ENCODE measurements around the gene OSBP2. TPM values are rescaled to one million over a fixed set of nuclear protein-coding genes. Genes with fewer than 3 reads are reported as not detected.

The OSBP2 gene
- total and polyA plus RNA-seq, 12 donors: 0.84 to 20.1 (median 13.2) TPM

- intact Hi-C loops (cut with DNase I): loop anchor here in 3 of 10 donors (10.0 kb wide), 1 partner anchor 292 kb away; the partner anchor contains the start of gene SLC35E4 (in 3 of the 3)
- ATAC-seq: no peak
- DNase-seq: no peak
- H3K4me3 ChIP-seq: no peak overlapping the region
- H3K27ac ChIP-seq: no peak overlapping the region
- TF ChIP-seq CTCF (IDR thresholded peaks at IDR 0.05): no peak
- 92 to 94% methylated on average over 4 of the region's 4 CpGs for WGBS, 2 donors
- H3K4me1 ChIP-seq: peaks cover 0 to 8% (median 0%) of the 10 kb centered on the region in 9 donors
- peaks cover 0 to 77% (median 37%) of the 10 kb centered on the region in 9 donors for H3K36me3 ChIP-seq
- no peaks in the 10 kb centered on the region for H3K9me3 ChIP-seq
- no peaks in the 10 kb centered on the region for H3K27me3 ChIP-seq
These were observed 232.0 kb downstream of the OSBP2 start for GRCh38 chr22:30926706-30927105.

- no peak overlapping the region for H3K27ac ChIP-seq
- H3K4me1 ChIP-seq: no peaks in the 10 kb centered on the region
- peaks cover 0 to 88% (median 48%) of the 10 kb centered on the region in 9 donors for H3K36me3 ChIP-seq
- no peaks in the 10 kb centered on the region for H3K9me3 ChIP-seq
- no peak for ATAC-seq
- 93% methylated on average over 10 of the region's 10 CpGs for WGBS, 2 donors
- no peak for DNase-seq
- no peak for TF ChIP-seq CTCF (IDR thresholded peaks at IDR 0.05)
- H3K27me3 ChIP-seq: no peaks in the 10 kb centered on the region
- intact Hi-C loops (cut with DNase I): loop anchor here in 3 of 10 donors (10.0 kb wide), 1 partner anchor 293 kb away; the partner anchor contains the start of gene SLC35E4 (in 3 of the 3)
- H3K4me3 ChIP-seq: no peak overlapping the region
These were observed 233.1 kb downstream of the OSBP2 start for GRCh38 chr22:30927806-30928205.

- TF ChIP-seq CTCF (IDR thresholded peaks at IDR 0.05): no peak
- H3K9me3 ChIP-seq: no peaks in the 10 kb centered on the region
- intact Hi-C loops (cut with DNase I): loop anchor here in 3 of 10 donors (10.0 kb wide), 1 partner anchor 294 kb away; the partner anchor contains the start of gene SLC35E4 (in 3 of the 3)
- 96 to 97% methylated on average over 6 of the region's 6 CpGs for WGBS, 2 donors
- no peaks in the 10 kb centered on the region for H3K4me1 ChIP-seq
- no peak overlapping the region for H3K27ac ChIP-seq
- H3K36me3 ChIP-seq: peaks cover 0 to 94% (median 54%) of the 10 kb centered on the region in 9 donors
- DNase-seq: no peak
- no peak for ATAC-seq
- no peaks in the 10 kb centered on the region for H3K27me3 ChIP-seq
- H3K4me3 ChIP-seq: no peak overlapping the region
These were observed 233.7 kb downstream of the OSBP2 start for GRCh38 chr22:30928401-30928800.

GRCh38 chr22:30930228-30930627, 235.6 kb downstream of the OSBP2 start:
- Histone ChIP-seq H3K27ac (no peak overlapping the region), H3K36me3 (peaks cover 0 to 100% (median 72%) of the 10 kb centered on the region in 9 donors), H3K4me1 (no peaks in the 10 kb centered on the region), H3K4me3 (no peak overlapping the region), H3K27me3 (no peaks in the 10 kb centered on the region), H3K9me3 (no peaks in the 10 kb centered on the region)
- DNase-seq: no peak
- WGBS, 2 donors: 78 to 80% methylated on average over 3 of the region's 3 CpGs
- TF ChIP-seq CTCF (IDR thresholded peaks at IDR 0.05): no peak
- ATAC-seq: no peak
- intact Hi-C loops (cut with DNase I): no loop called here
